Natural killer cell (primary cell): ENCODE results near the gene NAPA. TPM values are rescaled to one million over a fixed set of nuclear protein-coding genes. Genes with fewer than 3 reads are reported as not detected.

ENCODE experiments used
- total RNA-seq, 4 donors: library from RNA; stranded (reverse); fragments of 120-200 nt in 1 of 4; gene quantifications; one replicate each; pipeline versions ENCODE4 v1.2.3 to v1.2.4, GENCODE V29; 2013 to 2022

The NAPA gene
- total RNA-seq, 3 donors from 2014 or later (not counting 1 experiment from before 2014, with no cell fraction given) = 192 to 215 (median 192) TPM

Other genes starting within 250 kb of the NAPA start
- 10 to 100 TPM in 1 of 3 donors, 1 to 10 TPM in 2; 9.1 to 10.3 (median 9.5) TPM for gene INAFM1, start 240.2 kb downstream of the NAPA start, total RNA-seq
- gene C5AR1, start 205.2 kb downstream of the NAPA start, total RNA-seq = 10 to 100 TPM; 11.4 to 42.7 (median 28.7) TPM
- gene C5AR2, start 182.9 kb downstream of the NAPA start, total RNA-seq = 10 to 100 TPM in 1 of 3 donors, 1 to 10 TPM in 2; 4.3 to 15.5 (median 8.3) TPM
- 10 to 100 TPM; 19.8 to 25.9 (median 20.0) TPM for gene DHX34, start 165.7 kb downstream of the NAPA start, total RNA-seq
- not detected for gene MEIS3, start 95.5 kb downstream of the NAPA start, total RNA-seq
- gene SLC8A2, start 43.2 kb downstream of the NAPA start, total RNA-seq = under 1 TPM in 1 of 3 donors, not detected in 2; 0.20 TPM
- gene KPTN, start 30.8 kb downstream of the NAPA start, total RNA-seq = 1 to 10 TPM; 3.0 to 4.2 (median 3.6) TPM
- 1 to 10 TPM; 1.5 to 2.0 (median 1.5) TPM for gene ZNF541, start 58.1 kb upstream of the NAPA start, total RNA-seq
- gene BICRA, start 94.1 kb upstream of the NAPA start, total RNA-seq = 10 to 100 TPM; 31.9 to 37.4 (median 34.1) TPM
- under 1 TPM; 0.09 to 0.40 (median 0.12) TPM for gene EHD2, start 198.4 kb upstream of the NAPA start, total RNA-seq
- gene NOP53, start 230.5 kb upstream of the NAPA start, total RNA-seq = 100 to 1,000 TPM; 416 to 445 (median 428) TPM